ENCODE measurements around the gene BFSP1.

DNA sequence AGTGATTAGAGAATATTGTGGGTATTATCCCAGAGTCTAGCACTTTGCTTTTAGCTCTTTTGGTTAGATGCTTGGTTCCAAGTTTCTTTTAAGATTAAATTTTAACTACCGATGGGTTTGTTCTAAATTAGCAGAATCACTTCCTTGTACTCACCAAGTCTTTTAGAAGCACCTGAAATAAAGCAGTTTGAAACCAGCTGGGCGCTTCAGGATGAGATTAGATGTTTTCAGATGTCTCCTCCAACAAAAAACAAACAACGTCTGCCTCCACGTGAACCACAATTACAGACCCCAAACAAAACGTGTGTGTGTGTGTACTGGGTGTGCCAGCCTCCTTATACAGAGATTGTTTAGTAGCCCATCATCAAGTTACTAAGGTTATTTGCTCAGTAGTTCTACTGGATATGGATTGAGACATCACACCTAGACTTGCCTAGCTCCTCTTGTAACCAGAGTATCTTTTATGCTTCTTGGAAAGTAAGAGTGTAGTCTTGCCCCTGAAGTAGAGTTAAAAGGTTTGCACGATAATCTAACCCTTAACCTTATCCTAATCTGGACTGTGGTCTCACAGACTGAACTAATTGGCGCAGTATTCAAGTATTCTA lies 41.0 kb upstream of the BFSP1 start:
- TF ChIP-seq MYC (IDR thresholded peaks at IDR 0.05; ENCODE audit: low read depth, low read length) (no peak), POLR2A (IDR thresholded peaks at IDR 0.05; ENCODE audit: low read depth, low read length) (no peak), POLR2AphosphoS5 (IDR thresholded peaks at IDR 0.05; ENCODE audit: insufficient read depth, low read depth, low read length) (no peak), EZH2 (IDR thresholded peaks at IDR 0.05; ENCODE audit: borderline replicate concordance, low read depth, low read length, severe bottlenecking) (no peak), JUN (IDR thresholded peaks at IDR 0.05; ENCODE audit: borderline replicate concordance, insufficient read depth, insufficient read length, low read depth) (no peak), GATA2 (IDR thresholded peaks at IDR 0.05; ENCODE audit: insufficient read depth, insufficient read length, low read depth, low read length) (no peak), FOS (IDR thresholded peaks at IDR 0.05; ENCODE audit: borderline replicate concordance, insufficient read depth, low read length) (no peak)
- TF ChIP-seq, protein P1, sequence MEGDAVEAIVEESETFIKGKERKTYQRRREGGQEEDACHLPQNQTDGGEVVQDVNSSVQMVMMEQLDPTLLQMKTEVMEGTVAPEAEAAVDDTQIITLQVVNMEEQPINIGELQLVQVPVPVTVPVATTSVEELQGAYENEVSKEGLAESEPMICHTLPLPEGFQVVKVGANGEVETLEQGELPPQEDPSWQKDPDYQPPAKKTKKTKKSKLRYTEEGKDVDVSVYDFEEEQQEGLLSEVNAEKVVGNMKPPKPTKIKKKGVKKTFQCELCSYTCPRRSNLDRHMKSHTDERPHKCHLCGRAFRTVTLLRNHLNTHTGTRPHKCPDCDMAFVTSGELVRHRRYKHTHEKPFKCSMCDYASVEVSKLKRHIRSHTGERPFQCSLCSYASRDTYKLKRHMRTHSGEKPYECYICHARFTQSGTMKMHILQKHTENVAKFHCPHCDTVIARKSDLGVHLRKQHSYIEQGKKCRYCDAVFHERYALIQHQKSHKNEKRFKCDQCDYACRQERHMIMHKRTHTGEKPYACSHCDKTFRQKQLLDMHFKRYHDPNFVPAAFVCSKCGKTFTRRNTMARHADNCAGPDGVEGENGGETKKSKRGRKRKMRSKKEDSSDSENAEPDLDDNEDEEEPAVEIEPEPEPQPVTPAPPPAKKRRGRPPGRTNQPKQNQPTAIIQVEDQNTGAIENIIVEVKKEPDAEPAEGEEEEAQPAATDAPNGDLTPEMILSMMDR (IDR thresholded peaks at IDR 0.05; ENCODE audit: extremely low read depth in 1 of 2, insufficient read depth in 1 of 2, low read depth in 1 of 2, low read length in 2 of 2) = no peak
- TF ChIP-seq, protein P2, sequence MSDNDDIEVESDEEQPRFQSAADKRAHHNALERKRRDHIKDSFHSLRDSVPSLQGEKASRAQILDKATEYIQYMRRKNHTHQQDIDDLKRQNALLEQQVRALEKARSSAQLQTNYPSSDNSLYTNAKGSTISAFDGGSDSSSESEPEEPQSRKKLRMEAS (IDR thresholded peaks at IDR 0.05; ENCODE audit: insufficient read depth, insufficient read length) = no peak

Data from endothelial cell of umbilical vein (primary cell).